ENCODE measurements around the gene KCNK3.
A peak's percentile ranks its signal among the peaks of the same experiment; 100 is the strongest.

Gene KCNK3

DNA sequence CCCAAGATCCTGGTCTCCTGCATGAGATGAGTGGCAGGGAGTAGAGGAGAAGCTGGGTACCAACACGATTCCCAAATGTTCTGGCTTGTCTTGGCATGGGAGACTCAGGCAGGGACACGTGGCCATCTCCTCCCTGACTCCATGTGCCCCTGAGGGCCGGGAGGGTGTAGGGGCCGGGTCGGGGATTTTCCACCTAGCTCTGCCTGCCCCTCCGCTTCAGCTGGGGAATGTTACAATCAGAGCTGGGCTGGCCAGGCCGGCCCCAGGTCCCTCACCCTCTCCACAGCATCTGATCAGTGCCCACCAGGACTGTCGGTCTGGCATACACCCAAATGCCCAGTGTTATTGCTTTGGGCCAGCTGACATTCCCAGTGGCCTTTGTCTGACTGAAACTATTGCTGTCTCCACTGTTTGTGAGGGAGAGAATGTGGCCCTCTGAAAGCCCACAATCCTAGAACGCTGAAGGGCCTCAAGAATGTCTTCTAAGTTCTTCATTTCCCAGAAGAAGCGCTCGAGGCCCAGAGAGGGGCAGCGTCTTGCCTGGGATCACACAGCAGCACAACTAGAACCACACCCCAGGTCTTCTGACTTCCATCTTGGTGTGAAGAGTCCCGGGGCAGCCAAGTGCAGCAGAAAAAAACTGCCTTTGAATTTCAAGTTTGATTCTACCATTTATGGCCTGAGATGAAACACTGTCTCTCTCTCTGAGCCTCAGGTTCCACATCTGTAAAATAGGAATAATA is 23.2 kb downstream of the KCNK3 start:
- DNase-seq: no peak

GRCh38 chr2:26716340-26716739 is 23.8 kb downstream of the KCNK3 start:
- DNase-seq: no peak

GRCh38 chr2:26716769-26717168 is 24.2 kb downstream of the KCNK3 start:
- DNase-seq: no peak

DNA sequence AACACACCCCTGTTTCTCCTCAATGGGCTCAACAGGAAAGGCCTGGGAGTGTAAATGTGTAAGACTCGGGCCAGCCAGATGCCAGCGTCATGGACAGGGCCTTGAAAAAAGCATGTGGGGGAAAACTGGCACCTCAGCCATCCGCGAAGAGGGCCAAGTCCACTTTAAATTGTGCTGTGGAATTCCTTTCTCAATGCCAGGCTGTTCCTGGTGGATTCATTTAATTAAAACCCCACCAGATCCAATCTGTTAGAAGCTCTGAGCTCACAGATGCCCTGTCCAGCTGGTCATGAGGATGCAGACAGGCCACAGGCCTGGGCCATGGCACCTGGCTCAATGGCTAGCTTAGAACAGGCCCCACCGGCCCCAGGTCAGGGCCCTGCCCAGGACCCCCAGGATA is 24.8 kb downstream of the KCNK3 start:
- no peak for DNase-seq

DNA sequence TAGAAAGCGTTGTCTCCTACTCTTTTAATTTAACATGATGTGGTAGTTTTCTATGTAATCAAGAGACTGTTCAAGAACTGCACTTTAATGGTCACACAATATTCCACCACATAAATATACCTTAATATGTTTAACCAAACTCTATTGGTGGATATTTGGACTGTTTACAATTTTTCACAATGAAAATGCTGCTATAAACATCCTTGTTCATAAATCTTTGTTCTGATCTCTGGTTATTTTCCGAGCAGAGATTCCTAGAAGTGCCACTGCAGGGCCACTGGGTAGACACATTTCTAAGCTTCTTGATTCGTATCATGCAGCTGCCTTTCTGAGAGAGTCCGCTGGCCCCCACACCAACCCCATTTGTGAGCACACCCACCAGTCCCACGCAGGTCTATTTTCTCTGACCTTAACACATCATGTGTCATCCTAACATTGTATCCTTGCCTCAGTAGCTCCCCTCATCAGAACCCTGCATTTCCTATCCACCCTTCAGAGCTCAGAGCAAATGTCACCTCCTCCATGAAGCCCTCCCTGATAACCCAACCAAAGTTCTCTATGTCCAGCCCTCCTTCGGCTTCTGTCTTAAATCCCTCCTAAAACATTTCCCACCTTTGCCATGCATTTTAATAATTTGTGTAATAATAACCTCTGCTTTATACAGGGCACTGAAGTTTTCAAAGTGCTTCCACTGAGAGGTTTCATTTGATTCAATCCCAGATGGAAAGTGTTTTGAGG is 26.6 kb downstream of the KCNK3 start:
- no peak for DNase-seq

DNA sequence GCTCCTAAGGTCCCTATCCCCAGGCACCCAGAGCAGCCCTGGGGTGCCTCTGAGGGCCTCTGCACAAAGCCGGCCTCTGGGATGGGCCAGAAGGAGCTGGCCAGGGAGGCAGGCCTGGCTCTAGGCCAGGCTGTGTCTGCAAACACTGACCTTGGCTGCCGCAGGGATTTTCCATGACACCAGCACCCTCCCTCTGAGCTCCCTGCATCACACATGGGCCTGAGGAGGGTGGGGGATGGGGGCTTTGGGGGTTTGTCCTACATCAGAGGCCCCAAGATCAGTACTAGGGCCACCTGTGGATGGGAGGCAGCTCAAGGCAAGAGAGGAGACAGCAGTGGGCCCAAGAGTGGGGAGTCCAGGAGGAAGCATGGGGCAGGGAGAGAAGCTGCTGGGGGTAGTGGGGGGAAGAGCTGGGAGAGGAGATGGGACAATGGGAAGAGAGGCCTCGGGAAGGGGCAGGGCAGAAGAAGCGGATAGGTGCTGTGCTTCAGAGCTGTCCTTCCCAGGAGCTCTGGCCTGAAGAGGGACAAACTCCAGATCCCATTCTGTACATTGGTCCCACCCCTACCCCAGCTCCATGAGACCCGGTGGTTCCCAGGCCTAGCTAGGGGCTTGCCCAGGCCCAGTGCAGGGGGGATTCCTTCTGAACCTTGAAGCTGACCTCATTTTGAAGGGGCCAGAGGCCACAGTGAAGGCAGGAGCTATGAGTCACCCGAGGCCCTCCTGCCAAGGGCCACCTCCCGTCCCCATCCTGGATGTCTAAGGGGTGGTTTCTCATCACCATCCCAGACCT is 28.0 kb downstream of the KCNK3 start:
- peak; percentile 85 for DNase-seq

DNA sequence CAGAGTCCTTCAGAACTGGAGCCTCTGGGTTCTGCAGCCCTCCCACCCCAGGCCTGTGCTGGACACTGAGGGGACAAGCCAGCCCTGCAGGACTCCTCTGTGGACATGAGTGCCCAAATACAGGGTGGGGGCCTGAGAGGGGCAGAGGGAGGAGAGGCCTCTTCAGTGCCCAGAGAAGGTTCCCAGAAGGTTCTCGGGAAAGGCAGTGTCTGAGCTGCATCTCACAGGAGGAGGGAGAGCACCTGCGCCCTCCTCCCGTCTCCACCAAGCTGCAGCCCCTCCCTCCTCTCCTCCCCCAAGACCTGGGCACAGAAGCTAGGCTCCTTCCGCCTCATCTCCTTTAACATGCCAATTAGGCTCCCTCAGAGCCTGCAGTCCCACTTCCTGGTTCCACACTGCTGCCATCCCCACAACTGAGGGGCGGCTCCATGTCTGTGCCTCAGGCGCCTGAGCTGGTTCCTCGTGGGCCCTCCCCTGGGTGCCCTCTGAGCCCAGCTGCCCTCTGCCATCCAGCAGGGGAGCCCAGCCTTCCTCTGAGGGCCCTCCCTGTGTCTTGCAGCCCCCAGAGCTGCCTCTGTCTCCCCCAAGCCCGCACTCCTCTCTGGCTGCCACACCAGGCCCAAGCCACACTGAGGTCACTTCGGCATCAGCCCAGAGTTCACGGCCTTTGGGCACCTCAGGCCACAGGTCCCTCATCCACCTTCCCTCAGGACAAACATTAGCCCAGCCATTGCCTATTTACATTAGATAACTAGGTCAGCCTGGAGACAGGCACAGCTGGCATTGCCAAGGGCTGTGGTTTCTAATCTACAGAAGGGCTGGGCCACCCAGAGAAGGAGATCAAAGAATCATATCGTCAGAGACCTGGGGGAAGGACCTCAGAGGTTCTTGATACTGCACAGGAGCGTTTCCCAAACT is 28.9 kb downstream of the KCNK3 start:
- DNase-seq: peak; percentile 94

GRCh38 chr2:26722328-26722727 is 29.8 kb downstream of the KCNK3 start:
- DNase-seq: no peak

GRCh38 chr2:26722911-26723310 is 30.4 kb downstream of the KCNK3 start:
- no peak for DNase-seq

- no peak for DNase-seq
These were observed 31.0 kb downstream of the KCNK3 start for GRCh38 chr2:26723475-26723874.

GRCh38 chr2:26723991-26724750 is 31.6 kb downstream of the KCNK3 start:
- peak; percentile 19 for DNase-seq

- no peak for DNase-seq
These were observed 32.4 kb downstream of the KCNK3 start for GRCh38 chr2:26724784-26725520.

DNA sequence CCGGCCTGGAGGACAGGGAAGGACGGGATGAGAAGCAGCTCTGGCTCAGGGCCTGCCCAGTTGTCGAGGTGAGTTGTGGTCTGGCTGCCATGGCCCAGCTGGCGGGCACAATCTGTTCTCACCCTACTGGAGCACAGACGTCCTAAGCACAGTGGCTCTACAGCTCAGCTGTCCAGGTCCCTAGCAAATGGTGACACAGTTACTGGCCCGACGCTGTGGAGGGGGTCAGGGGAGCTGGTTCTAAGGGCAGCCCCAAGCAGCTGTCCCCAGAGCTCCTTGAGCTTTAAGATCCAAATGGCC is 32.9 kb downstream of the KCNK3 start:
- DNase-seq: no peak

DNA sequence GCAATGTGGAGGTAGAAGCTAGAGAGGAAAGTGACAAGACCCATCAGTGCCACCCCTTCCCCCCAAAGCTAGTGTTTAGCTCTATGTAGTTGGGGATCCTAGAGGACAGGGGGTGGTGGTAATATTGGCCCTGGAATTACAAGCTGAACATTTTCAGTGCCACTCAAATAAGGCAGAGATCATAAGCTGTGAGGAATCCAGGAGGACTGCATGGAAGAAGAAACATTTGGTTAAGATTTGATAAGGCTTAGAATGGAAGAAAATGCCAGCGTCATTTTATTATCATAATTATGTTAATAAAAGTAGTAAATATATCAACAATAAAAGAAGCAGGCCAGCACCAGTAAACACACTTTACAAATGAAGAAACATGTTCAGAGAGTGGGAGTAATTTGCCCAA is 33.7 kb downstream of the KCNK3 start:
- DNase-seq: no peak

DNA sequence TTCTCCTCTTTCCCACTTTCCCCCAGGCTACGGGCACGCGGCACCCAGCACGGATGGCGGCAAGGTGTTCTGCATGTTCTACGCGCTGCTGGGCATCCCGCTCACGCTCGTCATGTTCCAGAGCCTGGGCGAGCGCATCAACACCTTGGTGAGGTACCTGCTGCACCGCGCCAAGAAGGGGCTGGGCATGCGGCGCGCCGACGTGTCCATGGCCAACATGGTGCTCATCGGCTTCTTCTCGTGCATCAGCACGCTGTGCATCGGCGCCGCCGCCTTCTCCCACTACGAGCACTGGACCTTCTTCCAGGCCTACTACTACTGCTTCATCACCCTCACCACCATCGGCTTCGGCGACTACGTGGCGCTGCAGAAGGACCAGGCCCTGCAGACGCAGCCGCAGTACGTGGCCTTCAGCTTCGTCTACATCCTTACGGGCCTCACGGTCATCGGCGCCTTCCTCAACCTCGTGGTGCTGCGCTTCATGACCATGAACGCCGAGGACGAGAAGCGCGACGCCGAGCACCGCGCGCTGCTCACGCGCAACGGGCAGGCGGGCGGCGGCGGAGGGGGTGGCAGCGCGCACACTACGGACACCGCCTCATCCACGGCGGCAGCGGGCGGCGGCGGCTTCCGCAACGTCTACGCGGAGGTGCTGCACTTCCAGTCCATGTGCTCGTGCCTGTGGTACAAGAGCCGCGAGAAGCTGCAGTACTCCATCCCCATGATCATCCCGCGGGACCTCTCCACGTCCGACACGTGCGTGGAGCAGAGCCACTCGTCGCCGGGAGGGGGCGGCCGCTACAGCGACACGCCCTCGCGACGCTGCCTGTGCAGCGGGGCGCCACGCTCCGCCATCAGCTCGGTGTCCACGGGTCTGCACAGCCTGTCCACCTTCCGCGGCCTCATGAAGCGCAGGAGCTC is 35.4 kb downstream of the KCNK3 start:
- no peak for DNase-seq

GRCh38 chr2:26729311-26729710 is 36.8 kb downstream of the KCNK3 start:
- no peak for DNase-seq

DNA sequence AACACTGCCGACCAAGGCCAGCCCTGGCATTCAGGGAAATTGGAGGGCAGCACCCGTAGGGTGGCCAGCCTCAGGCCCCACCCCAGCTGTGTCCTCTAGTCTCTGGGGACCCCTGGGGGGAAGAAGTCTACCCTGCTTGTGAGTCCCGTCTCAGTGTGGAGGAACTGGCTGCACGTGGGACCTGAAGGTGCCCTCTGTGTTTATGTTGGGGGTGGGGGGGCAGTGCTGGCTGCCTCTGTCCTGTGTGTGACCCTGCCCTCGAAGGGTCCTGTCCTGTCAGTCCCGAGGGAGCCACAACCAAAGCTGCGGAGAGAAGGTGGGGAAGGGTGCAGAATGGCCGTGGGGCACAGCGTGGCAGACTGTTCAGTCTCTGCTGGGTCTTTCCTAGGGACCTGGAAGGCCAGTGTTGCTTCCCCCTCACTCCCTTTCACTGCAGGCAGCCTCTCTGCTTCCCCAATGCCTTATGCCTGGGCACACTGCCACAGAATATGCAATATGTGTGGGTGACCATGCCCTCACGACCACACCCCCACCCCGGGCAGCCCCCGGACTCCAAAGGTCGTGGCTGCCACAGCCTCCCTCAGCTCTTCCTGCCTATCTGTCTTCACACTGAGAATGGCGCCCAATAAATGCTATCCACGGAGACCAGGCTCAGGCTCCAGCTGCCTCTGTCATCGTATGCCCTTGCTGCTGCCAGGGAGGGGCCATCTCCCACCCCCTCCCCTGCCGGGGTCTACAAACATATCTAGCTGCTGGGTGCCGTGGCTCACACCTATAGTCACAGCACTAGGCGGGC is 38.2 kb downstream of the KCNK3 start:
- DNase-seq: no peak

GRCh38 chr2:26731714-26732113 is 39.2 kb downstream of the KCNK3 start:
- DNase-seq: no peak

- DNase-seq: no peak
These were observed 39.9 kb downstream of the KCNK3 start for GRCh38 chr2:26732446-26732845.

Data from NCI-H69 (cell line).